WTC11 (cell line): Measurements from ENCODE around the gene ATP2B2. TPM values are rescaled to one million over a fixed set of nuclear protein-coding genes. Genes with fewer than 3 reads are reported as not detected.

ENCODE experiments used
- ATAC-seq: fragments of 200-7000 bp; cut with Tn5 transposase; 2 replicates; pipeline ENCODE4 v1.10.0; 2021; ENCODE audit warnings: mild to moderate bottlenecking, moderate library complexity
- CTCF ChIA-PET: fragments of 300-600 bp; sonication (Branson Sonifier 250); formaldehyde crosslinking; loops from one replicate; lab custom pipeline; 2021; ENCODE audit warnings: antibody characterized with exemption; lab: Charles Lee
- POLR2A ChIA-PET: fragments of 350-600 bp; sonication (Branson Sonifier 250); formaldehyde crosslinking; loops from one replicate; lab custom pipeline; 2021; ENCODE audit warnings: antibody characterized with exemption; lab: Charles Lee
- DNase-seq: peaks from one replicate; pipeline ENCODE4 v3.0.0; 2021; ENCODE audit warnings: low spot score
- H3K27ac Mint-ChIP-seq: 2 replicates; pipeline ENCODE4 v1.8.0; 2021; ENCODE audit warnings: mixed read lengths
- H3K27me3 Mint-ChIP-seq: 2 replicates; pipeline ENCODE4 v1.8.0; 2021; ENCODE audit warnings: low read depth, mild to moderate bottlenecking, moderate library complexity, mixed read lengths
- H3K36me3 Mint-ChIP-seq: 2 replicates; pipeline ENCODE4 v1.8.0; 2021; ENCODE audit warnings: mixed read lengths
- H3K4me1 Mint-ChIP-seq: 2 replicates; pipeline ENCODE4 v1.8.0; 2022; ENCODE audit warnings: mixed read lengths
- H3K4me3 Mint-ChIP-seq: 2 replicates; pipeline ENCODE4 v1.8.0; 2021; ENCODE audit warnings: mild to moderate bottlenecking, moderate library complexity, mixed read lengths
- H3K9me3 Mint-ChIP-seq: 2 replicates; pipeline ENCODE4 v1.8.0; 2021; ENCODE audit warnings: mixed read lengths
- FOXP1 ChIP-seq: sonication (generic); formaldehyde crosslinking; IDR thresholded peaks from 2 replicates; pipeline ENCODE4 v1.8.0; 2022; ENCODE audit warnings: missing genetic modification reagents, mild to moderate bottlenecking, moderate library complexity, borderline replicate concordance
- GABPB1 ChIP-seq: sonication (generic); formaldehyde crosslinking; IDR thresholded peaks from 2 replicates; pipeline ENCODE4 v1.8.1; 2023; ENCODE audit warnings: mild to moderate bottlenecking, missing genetic modification reagents
- GTF2I ChIP-seq: fragments of 250-450 bp; sonication (Bioruptor Pico); conservative IDR thresholded peaks from 2 replicates; pipeline ENCODE4 v1.4.0; 2021; ENCODE audit warnings: mild to moderate bottlenecking
- IRF2 ChIP-seq: sonication (generic); formaldehyde crosslinking; IDR thresholded peaks from 2 replicates; pipeline ENCODE4 v1.8.0; 2022; ENCODE audit warnings: low read depth, missing genetic modification reagents, borderline replicate concordance
- KAT7 ChIP-seq: sonication (generic); formaldehyde crosslinking; IDR thresholded peaks from 2 replicates; pipeline ENCODE4 v1.8.1; 2023; ENCODE audit warnings: missing genetic modification reagents, mild to moderate bottlenecking, borderline replicate concordance
- NR1H2 ChIP-seq: sonication (generic); formaldehyde crosslinking; IDR thresholded peaks from 2 replicates; pipeline ENCODE4 v1.9.0; 2021; ENCODE audit warnings: mild to moderate bottlenecking, moderate library complexity, missing genetic modification reagents
- PRRX2 ChIP-seq: fragments of 250-450 bp; sonication (Bioruptor Pico); IDR thresholded peaks from 2 replicates; pipeline ENCODE4 v1.8.0; 2021; ENCODE audit warnings: mild to moderate bottlenecking
- SMAD3 ChIP-seq: sonication (generic); formaldehyde crosslinking; IDR thresholded peaks from 2 replicates; pipeline ENCODE4 v1.8.0; 2022; ENCODE audit warnings: missing genetic modification reagents, mild to moderate bottlenecking, borderline replicate concordance
- TEAD4 ChIP-seq: sonication (generic); formaldehyde crosslinking; IDR thresholded peaks from 2 replicates; pipeline ENCODE4 v1.8.0; 2022; ENCODE audit warnings: mild to moderate bottlenecking, missing genetic modification reagents
- ZNF121 ChIP-seq: sonication (generic); formaldehyde crosslinking; IDR thresholded peaks from 2 replicates; pipeline ENCODE4 v1.8.0; 2023; ENCODE audit warnings: missing genetic modification reagents
- ZNF138 ChIP-seq: sonication (generic); formaldehyde crosslinking; conservative IDR thresholded peaks from 2 replicates; pipeline ENCODE4 v1.8.1; 2022; ENCODE audit warnings: mild to moderate bottlenecking, moderate library complexity, missing genetic modification reagents
- ZNF317 ChIP-seq: sonication (generic); formaldehyde crosslinking; IDR thresholded peaks from 2 replicates; pipeline ENCODE4 v1.8.1; 2023; ENCODE audit warnings: low read depth, mild to moderate bottlenecking, moderate library complexity, missing genetic modification reagents, borderline replicate concordance
- ZNF416 ChIP-seq: fragments of 250-450 bp; sonication (Bioruptor Pico); IDR thresholded peaks from 2 replicates; pipeline ENCODE4 v1.9.0; 2021; ENCODE audit warnings: mild to moderate bottlenecking, inconsistent platforms
- ZNF423 ChIP-seq: fragments of 250-450 bp; sonication (Bioruptor Pico); IDR thresholded peaks from 2 replicates; pipeline ENCODE4 v2.1.2; 2022; ENCODE audit warnings: mild to moderate bottlenecking, moderate library complexity
- total RNA-seq: library from RNA; stranded (reverse); gene quantifications from 3 replicates; pipeline ENCODE4 v1.2.3, GENCODE V29; 2021
- TF ChIP-seq, protein P1 (sequence below): sonication (generic); formaldehyde crosslinking; IDR thresholded peaks from 2 replicates; pipeline ENCODE4 v1.8.1; 2023; ENCODE audit warnings: mild to moderate bottlenecking, missing genetic modification reagents, moderate library complexity
- TF ChIP-seq, protein P2 (sequence below): sonication (generic); formaldehyde crosslinking; IDR thresholded peaks from 2 replicates; pipeline ENCODE4 v1.8.1; 2023; ENCODE audit warnings: mild to moderate bottlenecking, moderate library complexity, missing genetic modification reagents
- TF ChIP-seq, protein P3 (sequence below): sonication (generic); formaldehyde crosslinking; IDR thresholded peaks from 2 replicates; pipeline ENCODE4 v1.8.0; 2022; ENCODE audit warnings: mild to moderate bottlenecking, missing genetic modification reagents
- TF ChIP-seq, protein P4 (sequence below): fragments of 250-450 bp; sonication (Bioruptor Pico); IDR thresholded peaks from 2 replicates; pipeline ENCODE4 v1.9.0; 2021; ENCODE audit warnings: mild to moderate bottlenecking
- TF ChIP-seq, protein P5 (sequence below): sonication (generic); formaldehyde crosslinking; IDR thresholded peaks from 2 replicates; pipeline ENCODE4 v1.8.1; 2022; ENCODE audit warnings: mild to moderate bottlenecking, missing genetic modification reagents, moderate library complexity, borderline replicate concordance
- TF ChIP-seq, protein P6 (sequence below): sonication (generic); formaldehyde crosslinking; IDR thresholded peaks from 2 replicates; pipeline ENCODE4 v1.8.1; 2022; ENCODE audit warnings: low read depth, mild to moderate bottlenecking, moderate library complexity, missing genetic modification reagents, borderline replicate concordance
- TF ChIP-seq, protein P7 (sequence below): fragments of 250-450 bp; sonication (Bioruptor Pico); conservative IDR thresholded peaks from 2 replicates; pipeline ENCODE4 v1.9.0; 2021; ENCODE audit warnings: mild to moderate bottlenecking
- TF ChIP-seq, protein P8 (sequence below): sonication (generic); formaldehyde crosslinking; IDR thresholded peaks from 2 replicates; pipeline ENCODE4 v1.8.0; 2023; ENCODE audit warnings: missing genetic modification reagents

The ATP2B2 gene
- total RNA-seq, 1 experiment from 2014 or later: 0.48 TPM

DNA sequence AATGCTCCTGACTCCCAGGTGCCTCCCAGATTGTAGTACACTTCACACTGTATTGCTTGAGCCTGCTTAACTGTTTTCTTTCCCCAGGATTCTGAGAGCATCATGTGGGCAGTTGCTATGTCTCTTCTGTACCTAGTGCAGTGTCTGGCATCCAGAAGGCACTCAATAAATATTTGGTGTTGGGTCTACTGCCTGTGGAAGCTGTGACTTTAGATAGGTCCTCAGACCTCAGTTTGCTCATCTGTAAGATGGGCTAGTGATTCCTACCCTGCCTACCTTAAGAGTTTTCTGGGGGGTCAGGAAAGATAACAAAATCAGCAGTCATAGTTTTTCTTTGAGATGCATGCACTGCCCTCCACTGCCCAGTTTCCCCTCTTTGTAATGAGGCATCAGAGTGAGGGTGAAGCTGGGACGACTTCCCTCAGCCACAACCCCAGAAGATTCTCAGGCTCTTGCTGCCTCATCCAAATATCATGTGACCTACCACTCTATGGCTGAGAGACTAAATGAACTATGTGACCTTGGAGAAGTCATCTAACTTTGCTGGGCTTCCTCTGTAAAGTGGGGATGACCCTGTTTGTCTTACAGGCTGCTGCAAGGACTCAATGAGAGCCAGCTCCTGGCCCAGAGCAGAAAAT is 50.4 kb downstream of the ATP2B2 start:
- H3K9me3 Mint-ChIP-seq: no peaks in the 10 kb centered on the region
- TF ChIP-seq, protein P1, sequence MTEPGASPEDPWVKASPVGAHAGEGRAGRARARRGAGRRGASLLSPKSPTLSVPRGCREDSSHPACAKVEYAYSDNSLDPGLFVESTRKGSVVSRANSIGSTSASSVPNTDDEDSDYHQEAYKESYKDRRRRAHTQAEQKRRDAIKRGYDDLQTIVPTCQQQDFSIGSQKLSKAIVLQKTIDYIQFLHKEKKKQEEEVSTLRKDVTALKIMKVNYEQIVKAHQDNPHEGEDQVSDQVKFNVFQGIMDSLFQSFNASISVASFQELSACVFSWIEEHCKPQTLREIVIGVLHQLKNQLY (CRISPR knock-in tag): no peak
- TF ChIP-seq NR1H2 (CRISPR knock-in tag) (no peak), PRRX2 (CRISPR knock-in tag) (no peak), TEAD4 (no peak), GTF2I (CRISPR knock-in tag) (no peak), ZNF138 (CRISPR knock-in tag) (no peak), ZNF423 (CRISPR knock-in tag) (no peak), KAT7 (CRISPR knock-in tag) (no peak), GABPB1 (CRISPR knock-in tag) (no peak), ZNF121 (CRISPR knock-in tag) (no peak), FOXP1 (no peak)
- TF ChIP-seq, protein P2, sequence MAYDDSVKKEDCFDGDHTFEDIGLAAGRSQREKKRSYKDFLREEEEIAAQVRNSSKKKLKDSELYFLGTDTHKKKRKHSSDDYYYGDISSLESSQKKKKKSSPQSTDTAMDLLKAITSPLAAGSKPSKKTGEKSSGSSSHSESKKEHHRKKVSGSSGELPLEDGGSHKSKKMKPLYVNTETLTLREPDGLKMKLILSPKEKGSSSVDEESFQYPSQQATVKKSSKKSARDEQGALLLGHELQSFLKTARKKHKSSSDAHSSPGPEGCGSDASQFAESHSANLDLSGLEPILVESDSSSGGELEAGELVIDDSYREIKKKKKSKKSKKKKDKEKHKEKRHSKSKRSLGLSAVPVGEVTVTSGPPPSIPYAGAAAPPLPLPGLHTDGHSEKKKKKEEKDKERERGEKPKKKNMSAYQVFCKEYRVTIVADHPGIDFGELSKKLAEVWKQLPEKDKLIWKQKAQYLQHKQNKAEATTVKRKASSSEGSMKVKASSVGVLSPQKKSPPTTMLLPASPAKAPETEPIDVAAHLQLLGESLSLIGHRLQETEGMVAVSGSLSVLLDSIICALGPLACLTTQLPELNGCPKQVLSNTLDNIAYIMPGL (CRISPR knock-in tag): no peak
- TF ChIP-seq, protein P3, sequence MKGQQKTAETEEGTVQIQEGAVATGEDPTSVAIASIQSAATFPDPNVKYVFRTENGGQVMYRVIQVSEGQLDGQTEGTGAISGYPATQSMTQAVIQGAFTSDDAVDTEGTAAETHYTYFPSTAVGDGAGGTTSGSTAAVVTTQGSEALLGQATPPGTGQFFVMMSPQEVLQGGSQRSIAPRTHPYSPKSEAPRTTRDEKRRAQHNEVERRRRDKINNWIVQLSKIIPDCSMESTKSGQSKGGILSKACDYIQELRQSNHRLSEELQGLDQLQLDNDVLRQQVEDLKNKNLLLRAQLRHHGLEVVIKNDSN (CRISPR knock-in tag): no peak
- TF ChIP-seq, protein P4, sequence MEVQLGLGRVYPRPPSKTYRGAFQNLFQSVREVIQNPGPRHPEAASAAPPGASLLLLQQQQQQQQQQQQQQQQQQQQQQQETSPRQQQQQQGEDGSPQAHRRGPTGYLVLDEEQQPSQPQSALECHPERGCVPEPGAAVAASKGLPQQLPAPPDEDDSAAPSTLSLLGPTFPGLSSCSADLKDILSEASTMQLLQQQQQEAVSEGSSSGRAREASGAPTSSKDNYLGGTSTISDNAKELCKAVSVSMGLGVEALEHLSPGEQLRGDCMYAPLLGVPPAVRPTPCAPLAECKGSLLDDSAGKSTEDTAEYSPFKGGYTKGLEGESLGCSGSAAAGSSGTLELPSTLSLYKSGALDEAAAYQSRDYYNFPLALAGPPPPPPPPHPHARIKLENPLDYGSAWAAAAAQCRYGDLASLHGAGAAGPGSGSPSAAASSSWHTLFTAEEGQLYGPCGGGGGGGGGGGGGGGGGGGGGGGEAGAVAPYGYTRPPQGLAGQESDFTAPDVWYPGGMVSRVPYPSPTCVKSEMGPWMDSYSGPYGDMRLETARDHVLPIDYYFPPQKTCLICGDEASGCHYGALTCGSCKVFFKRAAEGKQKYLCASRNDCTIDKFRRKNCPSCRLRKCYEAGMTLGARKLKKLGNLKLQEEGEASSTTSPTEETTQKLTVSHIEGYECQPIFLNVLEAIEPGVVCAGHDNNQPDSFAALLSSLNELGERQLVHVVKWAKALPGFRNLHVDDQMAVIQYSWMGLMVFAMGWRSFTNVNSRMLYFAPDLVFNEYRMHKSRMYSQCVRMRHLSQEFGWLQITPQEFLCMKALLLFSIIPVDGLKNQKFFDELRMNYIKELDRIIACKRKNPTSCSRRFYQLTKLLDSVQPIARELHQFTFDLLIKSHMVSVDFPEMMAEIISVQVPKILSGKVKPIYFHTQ (CRISPR knock-in tag): no peak
- TF ChIP-seq, protein P5, sequence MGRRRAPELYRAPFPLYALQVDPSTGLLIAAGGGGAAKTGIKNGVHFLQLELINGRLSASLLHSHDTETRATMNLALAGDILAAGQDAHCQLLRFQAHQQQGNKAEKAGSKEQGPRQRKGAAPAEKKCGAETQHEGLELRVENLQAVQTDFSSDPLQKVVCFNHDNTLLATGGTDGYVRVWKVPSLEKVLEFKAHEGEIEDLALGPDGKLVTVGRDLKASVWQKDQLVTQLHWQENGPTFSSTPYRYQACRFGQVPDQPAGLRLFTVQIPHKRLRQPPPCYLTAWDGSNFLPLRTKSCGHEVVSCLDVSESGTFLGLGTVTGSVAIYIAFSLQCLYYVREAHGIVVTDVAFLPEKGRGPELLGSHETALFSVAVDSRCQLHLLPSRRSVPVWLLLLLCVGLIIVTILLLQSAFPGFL (CRISPR knock-in tag): no peak
- TF ChIP-seq, all 79 proteins: peak for 0
- no peak overlapping the region for H3K4me3 Mint-ChIP-seq
- ChIA-PET POLR2A (no interaction called here), CTCF (no interaction called here)
- H3K27me3 Mint-ChIP-seq: no peaks in the 10 kb centered on the region
- DNase-seq (no peak), ATAC-seq (no peak)
- H3K4me1 Mint-ChIP-seq: peaks cover 6% of the 10 kb centered on the region
- no peaks in the 10 kb centered on the region for H3K36me3 Mint-ChIP-seq
- H3K27ac Mint-ChIP-seq: no peak overlapping the region

DNA sequence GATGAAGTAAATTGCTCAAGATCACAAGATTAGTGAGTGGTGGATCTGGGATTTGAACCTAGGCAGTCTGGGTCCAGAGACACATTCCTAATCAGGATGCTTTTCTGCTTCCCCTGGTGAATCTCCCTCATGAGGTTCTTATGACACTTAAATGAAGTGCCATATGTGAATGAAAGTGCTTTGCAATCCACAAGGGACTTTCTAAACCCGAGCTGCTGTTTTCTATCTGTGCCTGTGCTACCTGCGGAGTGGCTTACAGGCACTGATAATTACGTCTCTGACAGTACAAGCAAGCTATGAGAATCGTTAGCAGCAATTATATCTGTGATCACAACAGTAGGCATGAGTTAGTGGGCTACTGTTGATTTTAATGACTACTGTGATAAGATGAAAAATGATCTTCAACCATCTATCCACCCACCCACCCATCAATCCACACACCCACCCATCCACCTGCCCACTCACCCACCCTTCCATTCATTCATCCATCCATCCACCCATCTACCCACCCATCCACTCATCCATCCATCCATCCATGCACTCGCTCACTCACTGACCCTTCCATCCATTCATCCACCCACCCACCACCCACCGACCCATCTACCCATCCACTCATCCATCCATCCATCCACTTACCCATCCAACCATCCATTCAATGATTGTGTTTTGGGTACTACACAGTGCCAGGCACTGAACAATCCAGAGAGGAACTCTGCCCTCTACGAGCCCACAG is 51.8 kb downstream of the ATP2B2 start:
- Mint-ChIP-seq H3K4me1 (peaks cover 6% of the 10 kb centered on the region), H3K9me3 (no peaks in the 10 kb centered on the region), H3K27ac (no peak overlapping the region), H3K4me3 (no peak overlapping the region), H3K27me3 (no peaks in the 10 kb centered on the region), H3K36me3 (no peaks in the 10 kb centered on the region)
- ChIA-PET POLR2A (no interaction called here), CTCF (no interaction called here)
- DNase-seq (no peak), ATAC-seq (no peak)
- TF ChIP-seq ZNF416 (CRISPR knock-in tag): no peak
- no peak for TF ChIP-seq SMAD3 (CRISPR knock-in tag)
- TF ChIP-seq, protein P6, sequence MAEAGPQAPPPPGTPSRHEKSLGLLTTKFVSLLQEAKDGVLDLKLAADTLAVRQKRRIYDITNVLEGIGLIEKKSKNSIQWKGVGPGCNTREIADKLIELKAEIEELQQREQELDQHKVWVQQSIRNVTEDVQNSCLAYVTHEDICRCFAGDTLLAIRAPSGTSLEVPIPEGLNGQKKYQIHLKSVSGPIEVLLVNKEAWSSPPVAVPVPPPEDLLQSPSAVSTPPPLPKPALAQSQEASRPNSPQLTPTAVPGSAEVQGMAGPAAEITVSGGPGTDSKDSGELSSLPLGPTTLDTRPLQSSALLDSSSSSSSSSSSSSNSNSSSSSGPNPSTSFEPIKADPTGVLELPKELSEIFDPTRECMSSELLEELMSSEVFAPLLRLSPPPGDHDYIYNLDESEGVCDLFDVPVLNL: no peak
- TF ChIP-seq ZNF317: no peak
- TF ChIP-seq ZNF423 (CRISPR knock-in tag): no peak
- TF ChIP-seq IRF2: no peak
- TF ChIP-seq, protein P7, sequence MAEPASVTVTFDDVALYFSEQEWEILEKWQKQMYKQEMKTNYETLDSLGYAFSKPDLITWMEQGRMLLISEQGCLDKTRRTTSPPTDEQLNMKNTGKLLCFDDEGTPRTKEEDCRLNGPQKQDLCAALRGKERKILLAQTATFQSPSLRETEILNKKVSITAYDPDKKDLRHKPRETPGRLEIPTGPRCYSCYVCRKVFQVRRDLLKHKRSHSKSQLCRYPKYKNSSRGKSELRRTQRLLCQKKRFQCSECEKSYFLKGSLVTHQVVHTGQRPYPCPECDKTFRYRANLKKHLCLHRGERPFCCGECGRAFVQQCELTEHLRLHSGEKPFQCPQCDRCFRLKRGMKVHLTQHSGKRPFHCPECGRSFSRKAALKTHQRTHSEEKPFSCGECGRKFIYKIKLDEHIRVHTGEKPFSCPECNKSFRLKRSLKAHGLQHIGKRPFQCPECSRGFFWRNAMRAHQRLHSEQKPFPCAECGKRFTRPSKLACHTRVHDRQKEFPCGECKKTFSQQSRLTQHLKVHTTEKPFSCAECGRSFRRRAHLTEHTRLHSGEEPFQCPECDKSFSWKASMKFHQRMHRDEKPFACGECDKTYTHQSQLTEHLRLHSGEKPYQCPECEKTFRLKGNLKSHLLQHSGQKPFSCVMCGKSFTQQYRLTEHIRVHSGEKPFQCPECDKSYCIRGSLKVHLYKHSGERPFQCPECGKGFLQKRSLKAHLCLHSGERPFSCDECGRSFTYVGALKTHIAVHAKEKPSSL: no peak
- TF ChIP-seq, protein P8, sequence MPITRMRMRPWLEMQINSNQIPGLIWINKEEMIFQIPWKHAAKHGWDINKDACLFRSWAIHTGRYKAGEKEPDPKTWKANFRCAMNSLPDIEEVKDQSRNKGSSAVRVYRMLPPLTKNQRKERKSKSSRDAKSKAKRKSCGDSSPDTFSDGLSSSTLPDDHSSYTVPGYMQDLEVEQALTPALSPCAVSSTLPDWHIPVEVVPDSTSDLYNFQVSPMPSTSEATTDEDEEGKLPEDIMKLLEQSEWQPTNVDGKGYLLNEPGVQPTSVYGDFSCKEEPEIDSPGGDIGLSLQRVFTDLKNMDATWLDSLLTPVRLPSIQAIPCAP (CRISPR knock-in tag): no peak
